K562 (cell line): Measurements from ENCODE around the gene NDUFB10. TPM values are rescaled to one million over a fixed set of nuclear protein-coding genes. Genes with fewer than 3 reads are reported as not detected.

Experiments
- FIP1L1 ChIP-seq: fragments of 200-400 bp; formaldehyde crosslinking; IDR thresholded peaks from 2 replicates; pipeline ENCODE4 v1.6.1; 2018; ENCODE audit warnings: mild to moderate bottlenecking, low read depth, low read length; ENCODE audit not compliant: poor library complexity, severe bottlenecking
- PTRF ChIP-seq: fragments of 450-650 bp; IDR thresholded peaks from 2 replicates; pipeline ENCODE4 v1.6.1; 2016; ENCODE audit warnings: mild to moderate bottlenecking, missing genetic modification characterization, missing compliant biosample characterization
- ZBTB17 ChIP-seq: fragments of 450-650 bp; formaldehyde crosslinking; IDR thresholded peaks from 2 replicates; pipeline ENCODE4 v1.4.0; 2020; ENCODE audit warnings: mild to moderate bottlenecking
- ZHX1 ChIP-seq: fragments of 150-350 bp; conservative IDR thresholded peaks from 2 replicates; pipeline ENCODE4 v1.6.1; 2014; ENCODE audit warnings: low read length
- ZNF134 ChIP-seq: fragments of 250-450 bp; sonication (Bioruptor Pico); conservative IDR thresholded peaks from 2 replicates; pipeline ENCODE4 v1.4.0; 2020
- polyA plus RNA-seq, 8 experiments: library from polyadenylated mRNA; depleted of rRNA in 4 of 8; stranded (reverse) in 5 of 8; unstranded in 3 of 8; fragments of >200 nt; fragmentation: Nextera tagmentation in 2 of 8; fragmentation: Illumina TruSeq in 1 of 8; extraction: Ambion mirVana in 2 of 8; extraction: Trizol in 1 of 8; gene quantifications; 2 replicates each; pipeline versions ENCODE4 v1.2.1 to v1.2.3, GENCODE V29; 2011 to 2014; ENCODE audit warnings: inconsistent platforms in 1 of 8, missing spikeins in 1 of 8
- total RNA-seq, 7 experiments: library from RNA; depleted of rRNA in 6 of 7; stranded (reverse); fragments of >200 nt in 6 of 7; fragmentation: Illumina TruSeq in 2 of 7; extraction: Trizol in 2 of 7; gene quantifications; 2 replicates each; pipeline versions ENCODE4 v1.2.1 to v1.2.3, GENCODE V29; 2011 to 2021; ENCODE audit warnings: low replicate concordance in 1 of 7
- TF ChIP-seq, protein P1 (sequence below): fragments of 450-650 bp; IDR thresholded peaks from 2 replicates; pipeline ENCODE4 v1.6.1; 2016; ENCODE audit warnings: mild to moderate bottlenecking, moderate library complexity

NDUFB10 gene
- total and polyA plus RNA-seq, 9 of the 15 experiments (the other 6 are each of a cell fraction or from before 2014, with no cell fraction given): 69.3 to 527 (median 161) TPM

GRCh38 chr16:1964506-1965395 lies 5.4 kb downstream of the NDUFB10 start, which contains the start of gene RPS2 (continued):
- peak; percentile 96 for TF ChIP-seq FIP1L1
- peak; percentile 62 for TF ChIP-seq ZHX1
- peak; percentile 10 for TF ChIP-seq ZBTB17 (CRISPR knock-in tag)
- no peak for TF ChIP-seq ZNF134 (CRISPR knock-in tag)
- no peak for TF ChIP-seq PTRF (tag)
- TF ChIP-seq, protein P1, sequence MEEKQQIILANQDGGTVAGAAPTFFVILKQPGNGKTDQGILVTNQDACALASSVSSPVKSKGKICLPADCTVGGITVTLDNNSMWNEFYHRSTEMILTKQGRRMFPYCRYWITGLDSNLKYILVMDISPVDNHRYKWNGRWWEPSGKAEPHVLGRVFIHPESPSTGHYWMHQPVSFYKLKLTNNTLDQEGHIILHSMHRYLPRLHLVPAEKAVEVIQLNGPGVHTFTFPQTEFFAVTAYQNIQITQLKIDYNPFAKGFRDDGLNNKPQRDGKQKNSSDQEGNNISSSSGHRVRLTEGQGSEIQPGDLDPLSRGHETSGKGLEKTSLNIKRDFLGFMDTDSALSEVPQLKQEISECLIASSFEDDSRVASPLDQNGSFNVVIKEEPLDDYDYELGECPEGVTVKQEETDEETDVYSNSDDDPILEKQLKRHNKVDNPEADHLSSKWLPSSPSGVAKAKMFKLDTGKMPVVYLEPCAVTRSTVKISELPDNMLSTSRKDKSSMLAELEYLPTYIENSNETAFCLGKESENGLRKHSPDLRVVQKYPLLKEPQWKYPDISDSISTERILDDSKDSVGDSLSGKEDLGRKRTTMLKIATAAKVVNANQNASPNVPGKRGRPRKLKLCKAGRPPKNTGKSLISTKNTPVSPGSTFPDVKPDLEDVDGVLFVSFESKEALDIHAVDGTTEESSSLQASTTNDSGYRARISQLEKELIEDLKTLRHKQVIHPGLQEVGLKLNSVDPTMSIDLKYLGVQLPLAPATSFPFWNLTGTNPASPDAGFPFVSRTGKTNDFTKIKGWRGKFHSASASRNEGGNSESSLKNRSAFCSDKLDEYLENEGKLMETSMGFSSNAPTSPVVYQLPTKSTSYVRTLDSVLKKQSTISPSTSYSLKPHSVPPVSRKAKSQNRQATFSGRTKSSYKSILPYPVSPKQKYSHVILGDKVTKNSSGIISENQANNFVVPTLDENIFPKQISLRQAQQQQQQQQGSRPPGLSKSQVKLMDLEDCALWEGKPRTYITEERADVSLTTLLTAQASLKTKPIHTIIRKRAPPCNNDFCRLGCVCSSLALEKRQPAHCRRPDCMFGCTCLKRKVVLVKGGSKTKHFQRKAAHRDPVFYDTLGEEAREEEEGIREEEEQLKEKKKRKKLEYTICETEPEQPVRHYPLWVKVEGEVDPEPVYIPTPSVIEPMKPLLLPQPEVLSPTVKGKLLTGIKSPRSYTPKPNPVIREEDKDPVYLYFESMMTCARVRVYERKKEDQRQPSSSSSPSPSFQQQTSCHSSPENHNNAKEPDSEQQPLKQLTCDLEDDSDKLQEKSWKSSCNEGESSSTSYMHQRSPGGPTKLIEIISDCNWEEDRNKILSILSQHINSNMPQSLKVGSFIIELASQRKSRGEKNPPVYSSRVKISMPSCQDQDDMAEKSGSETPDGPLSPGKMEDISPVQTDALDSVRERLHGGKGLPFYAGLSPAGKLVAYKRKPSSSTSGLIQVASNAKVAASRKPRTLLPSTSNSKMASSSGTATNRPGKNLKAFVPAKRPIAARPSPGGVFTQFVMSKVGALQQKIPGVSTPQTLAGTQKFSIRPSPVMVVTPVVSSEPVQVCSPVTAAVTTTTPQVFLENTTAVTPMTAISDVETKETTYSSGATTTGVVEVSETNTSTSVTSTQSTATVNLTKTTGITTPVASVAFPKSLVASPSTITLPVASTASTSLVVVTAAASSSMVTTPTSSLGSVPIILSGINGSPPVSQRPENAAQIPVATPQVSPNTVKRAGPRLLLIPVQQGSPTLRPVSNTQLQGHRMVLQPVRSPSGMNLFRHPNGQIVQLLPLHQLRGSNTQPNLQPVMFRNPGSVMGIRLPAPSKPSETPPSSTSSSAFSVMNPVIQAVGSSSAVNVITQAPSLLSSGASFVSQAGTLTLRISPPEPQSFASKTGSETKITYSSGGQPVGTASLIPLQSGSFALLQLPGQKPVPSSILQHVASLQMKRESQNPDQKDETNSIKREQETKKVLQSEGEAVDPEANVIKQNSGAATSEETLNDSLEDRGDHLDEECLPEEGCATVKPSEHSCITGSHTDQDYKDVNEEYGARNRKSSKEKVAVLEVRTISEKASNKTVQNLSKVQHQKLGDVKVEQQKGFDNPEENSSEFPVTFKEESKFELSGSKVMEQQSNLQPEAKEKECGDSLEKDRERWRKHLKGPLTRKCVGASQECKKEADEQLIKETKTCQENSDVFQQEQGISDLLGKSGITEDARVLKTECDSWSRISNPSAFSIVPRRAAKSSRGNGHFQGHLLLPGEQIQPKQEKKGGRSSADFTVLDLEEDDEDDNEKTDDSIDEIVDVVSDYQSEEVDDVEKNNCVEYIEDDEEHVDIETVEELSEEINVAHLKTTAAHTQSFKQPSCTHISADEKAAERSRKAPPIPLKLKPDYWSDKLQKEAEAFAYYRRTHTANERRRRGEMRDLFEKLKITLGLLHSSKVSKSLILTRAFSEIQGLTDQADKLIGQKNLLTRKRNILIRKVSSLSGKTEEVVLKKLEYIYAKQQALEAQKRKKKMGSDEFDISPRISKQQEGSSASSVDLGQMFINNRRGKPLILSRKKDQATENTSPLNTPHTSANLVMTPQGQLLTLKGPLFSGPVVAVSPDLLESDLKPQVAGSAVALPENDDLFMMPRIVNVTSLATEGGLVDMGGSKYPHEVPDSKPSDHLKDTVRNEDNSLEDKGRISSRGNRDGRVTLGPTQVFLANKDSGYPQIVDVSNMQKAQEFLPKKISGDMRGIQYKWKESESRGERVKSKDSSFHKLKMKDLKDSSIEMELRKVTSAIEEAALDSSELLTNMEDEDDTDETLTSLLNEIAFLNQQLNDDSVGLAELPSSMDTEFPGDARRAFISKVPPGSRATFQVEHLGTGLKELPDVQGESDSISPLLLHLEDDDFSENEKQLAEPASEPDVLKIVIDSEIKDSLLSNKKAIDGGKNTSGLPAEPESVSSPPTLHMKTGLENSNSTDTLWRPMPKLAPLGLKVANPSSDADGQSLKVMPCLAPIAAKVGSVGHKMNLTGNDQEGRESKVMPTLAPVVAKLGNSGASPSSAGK: peak; percentile 58
